WTC11 (cell line): Measurements from ENCODE around the gene GNMT.

ENCODE experiments used
- ELF4 ChIP-seq: sonication (generic); formaldehyde crosslinking; IDR thresholded peaks from 2 replicates; pipeline ENCODE4 v1.8.1; 2022; ENCODE audit warnings: low read depth, mild to moderate bottlenecking, moderate library complexity, missing genetic modification reagents
- GABPB1 ChIP-seq: sonication (generic); formaldehyde crosslinking; IDR thresholded peaks from 2 replicates; pipeline ENCODE4 v1.8.1; 2023; ENCODE audit warnings: mild to moderate bottlenecking, missing genetic modification reagents
- USF1 ChIP-seq: sonication (generic); formaldehyde crosslinking; IDR thresholded peaks from 2 replicates; pipeline ENCODE4 v1.8.0; 2022; ENCODE audit warnings: mild to moderate bottlenecking, missing genetic modification reagents

GRCh38 chr6:43012364-43012763 lies 51.8 kb downstream of the GNMT start:
- no peak for TF ChIP-seq ELF4
- no peak for TF ChIP-seq GABPB1 (CRISPR knock-in tag)
- no peak for TF ChIP-seq USF1 (CRISPR knock-in tag)
